ENCODE results near the gene PBX1.

GRCh38 chr1:164725401-164725800 is 166.4 kb downstream of the PBX1 start:
- TF ChIP-seq, protein P1, sequence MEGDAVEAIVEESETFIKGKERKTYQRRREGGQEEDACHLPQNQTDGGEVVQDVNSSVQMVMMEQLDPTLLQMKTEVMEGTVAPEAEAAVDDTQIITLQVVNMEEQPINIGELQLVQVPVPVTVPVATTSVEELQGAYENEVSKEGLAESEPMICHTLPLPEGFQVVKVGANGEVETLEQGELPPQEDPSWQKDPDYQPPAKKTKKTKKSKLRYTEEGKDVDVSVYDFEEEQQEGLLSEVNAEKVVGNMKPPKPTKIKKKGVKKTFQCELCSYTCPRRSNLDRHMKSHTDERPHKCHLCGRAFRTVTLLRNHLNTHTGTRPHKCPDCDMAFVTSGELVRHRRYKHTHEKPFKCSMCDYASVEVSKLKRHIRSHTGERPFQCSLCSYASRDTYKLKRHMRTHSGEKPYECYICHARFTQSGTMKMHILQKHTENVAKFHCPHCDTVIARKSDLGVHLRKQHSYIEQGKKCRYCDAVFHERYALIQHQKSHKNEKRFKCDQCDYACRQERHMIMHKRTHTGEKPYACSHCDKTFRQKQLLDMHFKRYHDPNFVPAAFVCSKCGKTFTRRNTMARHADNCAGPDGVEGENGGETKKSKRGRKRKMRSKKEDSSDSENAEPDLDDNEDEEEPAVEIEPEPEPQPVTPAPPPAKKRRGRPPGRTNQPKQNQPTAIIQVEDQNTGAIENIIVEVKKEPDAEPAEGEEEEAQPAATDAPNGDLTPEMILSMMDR (IDR thresholded peaks at IDR 0.05; ENCODE audit: borderline replicate concordance, extremely low read depth, low read length, poor library complexity, severe bottlenecking) = no peak
- TF ChIP-seq EZH2 (IDR thresholded peaks at IDR 0.05; ENCODE audit: borderline replicate concordance, low read depth, low read length, severe bottlenecking) = no peak

All from DND-41 (cell line).